HK-2 (cell line): ENCODE measurements around the gene ETV4.

Experiments
- DNase-seq: peaks from one replicate; pipeline ENCODE4 v3.0.0-alpha.2; 2018; ENCODE audit not compliant: unreplicated experiment

The ETV4 gene

GRCh38 chr17:43546319-43547188, at the start of gene ETV4:
TSS of gene ETV4 (minus strand) at chr17:43546340. CDS start at chr17:43545617, 723 bp downstream.
- peak; percentile 91 for DNase-seq

- DNase-seq, result no peak
These were observed 49.3 kb upstream of the ETV4 start for GRCh38 chr17:43595466-43595865.

GRCh38 chr17:43591779-43592562, 45.8 kb upstream of the ETV4 start:
- no peak for DNase-seq

GRCh38 chr17:43591001-43591400, 44.9 kb upstream of the ETV4 start:
- no peak for DNase-seq

GRCh38 chr17:43588664-43589435, 42.7 kb upstream of the ETV4 start:
- DNase-seq, result no peak

- DNase-seq, result no peak
These were observed 42.0 kb upstream of the ETV4 start for GRCh38 chr17:43588121-43588520.

- no peak for DNase-seq
These were observed 41.5 kb upstream of the ETV4 start for GRCh38 chr17:43587647-43588046.

- DNase-seq, result no peak
These were observed 38.5 kb upstream of the ETV4 start for GRCh38 chr17:43584666-43585102.

- DNase-seq, result no peak
These were observed 37.2 kb upstream of the ETV4 start for GRCh38 chr17:43583332-43583731.

- DNase-seq, result no peak
These were observed 35.5 kb upstream of the ETV4 start for GRCh38 chr17:43581613-43582012.

GRCh38 chr17:43581130-43581529, 35.0 kb upstream of the ETV4 start:
- no peak for DNase-seq

- DNase-seq, result peak; percentile 46
These were observed 33.5 kb upstream of the ETV4 start for GRCh38 chr17:43579566-43580140.

GRCh38 chr17:43578699-43579565, 32.8 kb upstream of the ETV4 start:
- peak; percentile 45 for DNase-seq

GRCh38 chr17:43578404-43578698, 32.2 kb upstream of the ETV4 start:
- DNase-seq, result no peak

GRCh38 chr17:43577664-43578403, 31.7 kb upstream of the ETV4 start:
- DNase-seq, result no peak

GRCh38 chr17:43576563-43577229, 30.6 kb upstream of the ETV4 start:
- peak; percentile 67 for DNase-seq

GRCh38 chr17:43574896-43575525, 28.9 kb upstream of the ETV4 start:
- no peak for DNase-seq

- no peak for DNase-seq
These were observed 28.2 kb upstream of the ETV4 start for GRCh38 chr17:43574348-43574747.
